K562 (cell line): Measurements from ENCODE around the gene NFIB. TPM values are rescaled to one million over a fixed set of nuclear protein-coding genes. Genes with fewer than 3 reads are reported as not detected.

Source experiments
- ATAC-seq: fragments of 200-7000 bp; cut with Tn5 transposase; 3 replicates; pipeline ENCODE4 v1.9.1; 2020; ENCODE audit warnings: moderate library complexity
- BruUV-seq: library from RNA; stranded (reverse); fragments of 400-500 nt; replicated peaks from 2 replicates; lab custom pipeline; 2021; lab: Mats Ljungman, UMichigan
- CTCF ChIA-PET: fragments of 300-600 bp; formaldehyde crosslinking; extraction: SDS; loops from one replicate; lab custom pipeline; 2021; ENCODE audit warnings: low intra/inter-chr PET ratio; lab: Yijun Ruan, JAX
- POLR2A ChIA-PET: fragments of 300-600, 350-650 bp; sonication (Branson Sonifier 250); formaldehyde crosslinking; extraction: SDS; loops from one replicate; lab custom pipeline; 2021; ENCODE audit warnings: antibody characterized with exemption, inconsistent platforms; lab: Yijun Ruan, JAX
- DNase-seq, 4 experiments: peaks; one replicate each; pipeline versions ENCODE4 v3.0.0 to v3.0.0-alpha.2; 2011 to 2018; ENCODE audit warnings: low spot score in 3 of 4, mixed read lengths in 3 of 4; ENCODE audit errors: extremely low read depth in 1 of 4
- FAIRE-seq: peaks from 2 replicates; lab custom pipeline; 2011; peaks lifted over from hg19 to GRCh38; lab: Jason Lieb, UNC
- H2AFZ ChIP-seq: 2 replicates; pipeline ENCODE4 v1.6.0; 2011; ENCODE audit warnings: low read depth, low read length, control low read depth, inconsistent platforms
- H3K27ac ChIP-seq: fragments of 200-600 bp; 3 replicates; pipeline ENCODE4 v1.8.0; 2011; ENCODE audit warnings: low read depth, mild to moderate bottlenecking, control low read depth, inconsistent platforms, low read length, moderate library complexity, mixed read lengths; ENCODE audit errors: extremely low read depth
- H3K27me3 ChIP-seq, 2 experiments: fragments of 300-600 bp in 1 of 2; 2 replicates in 1 of 2; 3 replicates in 1 of 2; pipeline versions ENCODE4 v1.6.0 to v1.8.0; 2011; ENCODE audit warnings: inconsistent platforms in 2 of 2, low read length in 2 of 2, mild to moderate bottlenecking in 1 of 2, mixed read lengths in 1 of 2, moderate library complexity in 1 of 2; ENCODE audit not compliant: control insufficient read depth in 2 of 2, insufficient read depth in 2 of 2
- H3K36me3 ChIP-seq: fragments of 300-600 bp; 3 replicates; pipeline ENCODE4 v1.8.0; 2011; ENCODE audit warnings: mild to moderate bottlenecking, low read length, inconsistent platforms; ENCODE audit not compliant: control insufficient read depth, insufficient read depth
- H3K4me1 ChIP-seq, 2 experiments: fragments of 200-600 bp in 1 of 2; replicated peaks in 1 of 2; 2 replicates in 1 of 2; 3 replicates in 1 of 2; pipeline versions ENCODE4 v1.5.1 to v1.8.0; 2011; ENCODE audit warnings: inconsistent platforms in 2 of 2, low read length in 2 of 2, mild to moderate bottlenecking in 1 of 2, mixed read lengths in 1 of 2, moderate library complexity in 1 of 2; ENCODE audit not compliant: control insufficient read depth in 2 of 2, insufficient read depth in 2 of 2
- H3K4me2 ChIP-seq: 2 replicates; pipeline ENCODE4 v1.6.1; 2011; ENCODE audit warnings: low read length, control low read depth, inconsistent platforms, mixed read lengths; ENCODE audit not compliant: insufficient read depth
- H3K4me3 ChIP-seq: fragments of 200-600 bp; sonication (generic), shearing (Covaris generic); 2 replicates; pipeline ENCODE4 v1.5.1; 2016; ENCODE audit warnings: control low read depth, inconsistent platforms
- H3K79me2 ChIP-seq: fragments of 200-600 bp; 3 replicates; pipeline ENCODE4 v1.8.0; 2011; ENCODE audit warnings: low read length, inconsistent platforms; ENCODE audit not compliant: control insufficient read depth, insufficient read depth
- H3K9ac ChIP-seq, 2 experiments: 2 replicates each; pipeline versions ENCODE4 v1.6.0 to v1.6.1; 2011; ENCODE audit warnings: low read depth in 2 of 2, low read length in 2 of 2, control low read depth in 1 of 2, inconsistent platforms in 1 of 2, mild to moderate bottlenecking in 1 of 2, mixed read lengths in 1 of 2; ENCODE audit not compliant: insufficient read depth in 1 of 2
- H3K9me1 ChIP-seq: one replicate; pipeline ENCODE4 v1.6.0; 2011; ENCODE audit warnings: inconsistent platforms, mild to moderate bottlenecking, low read length, moderate library complexity; ENCODE audit not compliant: control insufficient read depth, insufficient read depth
- H3K9me3 ChIP-seq: replicated peaks from 2 replicates; pipeline ENCODE4 v1.5.1; 2011; ENCODE audit warnings: low read depth, low read length, inconsistent platforms; ENCODE audit not compliant: control insufficient read depth, insufficient read depth
- H4K20me1 ChIP-seq: replicated peaks from 2 replicates; pipeline ENCODE4 v1.6.1; 2011; ENCODE audit warnings: low read length, inconsistent platforms, mixed read lengths; ENCODE audit not compliant: control insufficient read depth, insufficient read depth
- WGBS: fragments of 100-300 bp; shearing (Covaris generic); methylation state at CpG from one replicate; pipeline ENCODE4 v1.1.6; 2016; ENCODE audit warnings: low coverage, mixed read lengths; ENCODE audit not compliant: insufficient coverage; ENCODE audit errors: missing lambda C conversion rate; 5-methylcytosine and 5-hydroxymethylcytosine counted together
- in situ Hi-C: fragments of 300-500 bp; cut with MboI; formaldehyde crosslinking; loops from 4 replicates; pipeline ENCODE4 v1.15.0; 2018; ENCODE audit warnings: inconsistent platforms, mixed read lengths
- intact Hi-C: fragments of 100-400 bp; cut with micrococcal nuclease; formaldehyde crosslinking; loops from 2 replicates; pipeline ENCODE4 v1.14.2; 2022
- polyA plus RNA-seq, 8 experiments: library from polyadenylated mRNA; depleted of rRNA in 4 of 8; stranded (reverse) in 5 of 8; unstranded in 3 of 8; fragments of >200 nt; fragmentation: Nextera tagmentation in 2 of 8; fragmentation: Illumina TruSeq in 1 of 8; extraction: Ambion mirVana in 2 of 8; extraction: Trizol in 1 of 8; gene quantifications; 2 replicates each; pipeline versions ENCODE4 v1.2.1 to v1.2.3, GENCODE V29; 2011 to 2014; ENCODE audit warnings: inconsistent platforms in 1 of 8, missing spikeins in 1 of 8
- total RNA-seq, 7 experiments: library from RNA; depleted of rRNA in 6 of 7; stranded (reverse); fragments of >200 nt in 6 of 7; fragmentation: Illumina TruSeq in 2 of 7; extraction: Trizol in 2 of 7; gene quantifications; 2 replicates each; pipeline versions ENCODE4 v1.2.1 to v1.2.3, GENCODE V29; 2011 to 2021; ENCODE audit warnings: low replicate concordance in 1 of 7
- TF ChIP-seq, protein P1 (sequence below): fragments of 450-650 bp; IDR thresholded peaks from 2 replicates; pipeline ENCODE4 v1.6.1; 2016; ENCODE audit warnings: antibody characterized with exemption

Gene NFIB
- total and polyA plus RNA-seq, 9 of the 15 experiments (the other 6 are each of a cell fraction or from before 2014, with no cell fraction given): 1.2 to 3.3 (median 1.9) TPM

GRCh38 chr9:14346231-14346791, 32.4 kb upstream of the NFIB start:
- BruUV-seq: no TSS peak
- Histone ChIP-seq H3K9ac (no peak overlapping the region), H3K27me3 (peaks cover 0 to 7% of the 10 kb centered on the region in 2 experiments; a peak in 1 of 5 replicates), H3K4me1 (no peaks in the 10 kb centered on the region), H3K27ac (no peak overlapping the region), H3K9me1 (no peaks in the 10 kb centered on the region), H3K9me3 (no peaks in the 10 kb centered on the region; the same call in 1 of the 2 replicates), H3K36me3 (no peaks in the 10 kb centered on the region), H3K4me2 (no peak overlapping the region), H3K4me3 (no peak overlapping the region), H4K20me1 (no peaks in the 10 kb centered on the region), H2AFZ (no peak overlapping the region), H3K79me2 (no peaks in the 10 kb centered on the region)
- FAIRE-seq (no peak), DNase-seq (no peak), ATAC-seq (no peak)
- intact Hi-C loops (no loop called here), in situ Hi-C loops (no loop called here)
- POLR2A ChIA-PET: interaction anchor here (0.6 kb wide), 1 partner anchor 105 kb away, joined by 3 read pairs; no protein-coding TSS in a partner anchor
- TF ChIP-seq, protein P1, sequence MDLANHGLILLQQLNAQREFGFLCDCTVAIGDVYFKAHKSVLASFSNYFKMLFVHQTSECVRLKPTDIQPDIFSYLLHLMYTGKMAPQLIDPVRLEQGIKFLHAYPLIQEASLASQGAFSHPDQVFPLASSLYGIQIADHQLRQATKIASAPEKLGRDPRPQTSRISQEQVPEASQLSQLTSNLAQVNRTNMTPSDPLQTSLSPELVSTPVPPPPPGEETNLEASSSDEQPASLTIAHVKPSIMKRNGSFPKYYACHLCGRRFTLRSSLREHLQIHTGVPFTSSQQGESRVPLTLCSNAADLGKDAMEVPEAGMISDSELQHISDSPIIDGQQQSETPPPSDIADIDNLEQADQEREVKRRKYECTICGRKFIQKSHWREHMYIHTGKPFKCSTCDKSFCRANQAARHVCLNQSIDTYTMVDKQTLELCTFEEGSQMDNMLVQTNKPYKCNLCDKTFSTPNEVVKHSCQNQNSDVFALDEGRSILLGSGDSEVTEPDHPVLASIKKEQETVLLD: no peak
- CTCF ChIA-PET: no interaction called here
- WGBS: 82% methylated on average over 20 of the region's 35 CpGs
